ENCODE measurements around the gene PCBP3. TPM values are rescaled to one million over a fixed set of nuclear protein-coding genes. Genes with fewer than 3 reads are reported as not detected.

The PCBP3 gene
- total RNA-seq, 1 donor from 2014 or later: 72.7 TPM

- peak; percentile 10 for DNase-seq
- no peak for TF ChIP-seq CTCF (IDR thresholded peaks at IDR 0.05; ENCODE audit: partially characterized antibody, unreplicated experiment)
- Mint-ChIP-seq H3K27me3 (ENCODE audit: unreplicated experiment) (peaks cover 4% of the 10 kb centered on the region), H3K4me1 (ENCODE audit: low read depth, unreplicated experiment) (peaks cover 13% of the 10 kb centered on the region), H3K9me3 (ENCODE audit: unreplicated experiment) (peaks cover 9% of the 10 kb centered on the region), H3K36me3 (ENCODE audit: unreplicated experiment) (peaks cover 12% of the 10 kb centered on the region), H3K27ac (ENCODE audit: unreplicated experiment) (no peak overlapping the region), H3K4me3 (ENCODE audit: unreplicated experiment) (no peak overlapping the region)
Observed at GRCh38 chr21:45852886-45853400, 209.4 kb downstream of the PCBP3 start.

GRCh38 chr21:45853703-45854342, 210.3 kb downstream of the PCBP3 start:
- peaks cover 15% of the 10 kb centered on the region for H3K4me1 Mint-ChIP-seq (ENCODE audit: low read depth, unreplicated experiment)
- H3K4me3 Mint-ChIP-seq (ENCODE audit: unreplicated experiment): no peak overlapping the region
- peaks cover 4% of the 10 kb centered on the region for H3K27me3 Mint-ChIP-seq (ENCODE audit: unreplicated experiment)
- TF ChIP-seq CTCF (IDR thresholded peaks at IDR 0.05; ENCODE audit: partially characterized antibody, unreplicated experiment): no peak
- H3K36me3 Mint-ChIP-seq (ENCODE audit: unreplicated experiment): peaks cover 12% of the 10 kb centered on the region
- no peak overlapping the region for H3K27ac Mint-ChIP-seq (ENCODE audit: unreplicated experiment)
- H3K9me3 Mint-ChIP-seq (ENCODE audit: unreplicated experiment): peaks cover 7% of the 10 kb centered on the region
- peak; percentile 10 for DNase-seq

DNA sequence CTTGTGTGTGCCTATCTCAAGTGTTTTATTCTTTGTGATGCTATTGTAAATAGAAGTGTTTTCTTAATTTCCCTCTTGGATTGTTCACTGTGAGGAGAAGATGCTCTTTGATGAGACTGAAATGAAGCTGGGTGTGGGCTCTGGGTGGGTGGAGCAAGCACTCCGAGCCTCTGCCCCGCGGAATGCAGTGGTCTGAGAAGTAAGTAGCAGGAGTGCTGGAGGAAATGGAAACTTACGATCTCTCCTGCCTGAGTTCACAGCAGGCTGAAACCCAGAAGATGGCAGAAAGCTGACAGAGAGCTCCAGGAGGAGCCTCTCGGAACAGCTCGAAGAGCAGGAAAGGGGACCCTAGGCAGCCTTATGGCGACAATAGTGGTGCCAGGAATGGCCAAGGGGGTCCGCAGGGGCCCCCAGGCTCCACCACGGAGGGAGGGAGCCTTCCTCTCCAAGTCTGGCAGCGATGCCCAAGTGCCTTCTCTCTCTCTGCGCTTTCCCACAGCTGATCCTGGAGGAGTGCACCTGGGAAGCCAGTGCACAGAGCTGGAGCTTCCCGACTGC, 211.2 kb downstream of the PCBP3 start:
- Mint-ChIP-seq H3K27me3 (ENCODE audit: unreplicated experiment) (peaks cover 4% of the 10 kb centered on the region), H3K36me3 (ENCODE audit: unreplicated experiment) (peaks cover 12% of the 10 kb centered on the region), H3K4me1 (ENCODE audit: low read depth, unreplicated experiment) (peaks cover 16% of the 10 kb centered on the region), H3K9me3 (ENCODE audit: unreplicated experiment) (peaks cover 7% of the 10 kb centered on the region), H3K4me3 (ENCODE audit: unreplicated experiment) (no peak overlapping the region), H3K27ac (ENCODE audit: unreplicated experiment) (no peak overlapping the region)
- DNase-seq: peak; percentile 7
- no peak for TF ChIP-seq CTCF (IDR thresholded peaks at IDR 0.05; ENCODE audit: partially characterized antibody, unreplicated experiment)

DNA sequence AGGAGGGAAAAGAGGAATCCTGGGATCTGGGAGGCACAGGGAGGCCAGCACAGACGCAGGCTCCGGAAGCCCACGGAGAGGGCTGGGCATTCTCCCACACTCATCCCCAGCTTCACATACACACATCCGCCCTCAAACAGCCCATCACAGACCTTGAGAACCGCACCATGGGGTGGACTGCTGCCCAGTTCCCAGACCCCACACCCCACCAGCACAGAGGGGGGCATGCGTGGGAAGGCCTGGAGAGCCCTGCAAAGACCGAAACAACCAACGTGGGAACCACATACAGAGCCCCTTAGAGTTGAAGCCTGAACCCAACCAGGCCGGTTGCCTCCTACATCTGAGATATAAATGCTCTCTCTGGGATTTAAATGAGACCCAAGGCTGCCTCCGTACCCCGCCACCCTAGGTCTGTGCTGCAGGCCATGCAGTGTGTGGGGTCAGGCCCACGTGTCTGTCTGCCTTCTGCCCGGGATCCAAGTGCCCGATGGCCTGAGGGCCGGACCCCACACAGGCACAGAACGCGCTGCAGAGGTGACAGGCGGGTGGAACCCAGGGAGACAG, 211.8 kb downstream of the PCBP3 start:
- H3K4me1 Mint-ChIP-seq (ENCODE audit: low read depth, unreplicated experiment): peaks cover 17% of the 10 kb centered on the region
- no peak overlapping the region for H3K27ac Mint-ChIP-seq (ENCODE audit: unreplicated experiment)
- peaks cover 4% of the 10 kb centered on the region for H3K27me3 Mint-ChIP-seq (ENCODE audit: unreplicated experiment)
- DNase-seq: peak; percentile 7
- peaks cover 7% of the 10 kb centered on the region for H3K9me3 Mint-ChIP-seq (ENCODE audit: unreplicated experiment)
- no peak for TF ChIP-seq CTCF (IDR thresholded peaks at IDR 0.05; ENCODE audit: partially characterized antibody, unreplicated experiment)
- H3K36me3 Mint-ChIP-seq (ENCODE audit: unreplicated experiment): peaks cover 12% of the 10 kb centered on the region
- no peak overlapping the region for H3K4me3 Mint-ChIP-seq (ENCODE audit: unreplicated experiment)

GRCh38 chr21:45856442-45856841, 212.9 kb downstream of the PCBP3 start:
- H3K4me3 Mint-ChIP-seq (ENCODE audit: unreplicated experiment): no peak overlapping the region
- H3K27me3 Mint-ChIP-seq (ENCODE audit: unreplicated experiment): peaks cover 2% of the 10 kb centered on the region
- H3K9me3 Mint-ChIP-seq (ENCODE audit: unreplicated experiment): peaks cover 7% of the 10 kb centered on the region
- peaks cover 19% of the 10 kb centered on the region for H3K4me1 Mint-ChIP-seq (ENCODE audit: low read depth, unreplicated experiment)
- DNase-seq: no peak
- no peak overlapping the region for H3K27ac Mint-ChIP-seq (ENCODE audit: unreplicated experiment)
- TF ChIP-seq CTCF (IDR thresholded peaks at IDR 0.05; ENCODE audit: partially characterized antibody, unreplicated experiment): no peak
- peaks cover 12% of the 10 kb centered on the region for H3K36me3 Mint-ChIP-seq (ENCODE audit: unreplicated experiment)
